Measurements from ENCODE around the gene LY6G5C. TPM values are rescaled to one million over a fixed set of nuclear protein-coding genes. Genes with fewer than 3 reads are reported as not detected.

Gene LY6G5C
- total and polyA plus RNA-seq, 2 of the 13 experiments (the other 11 are each of a cell fraction or from before 2014, with no cell fraction given): 0.33 to 0.55 TPM

DNA sequence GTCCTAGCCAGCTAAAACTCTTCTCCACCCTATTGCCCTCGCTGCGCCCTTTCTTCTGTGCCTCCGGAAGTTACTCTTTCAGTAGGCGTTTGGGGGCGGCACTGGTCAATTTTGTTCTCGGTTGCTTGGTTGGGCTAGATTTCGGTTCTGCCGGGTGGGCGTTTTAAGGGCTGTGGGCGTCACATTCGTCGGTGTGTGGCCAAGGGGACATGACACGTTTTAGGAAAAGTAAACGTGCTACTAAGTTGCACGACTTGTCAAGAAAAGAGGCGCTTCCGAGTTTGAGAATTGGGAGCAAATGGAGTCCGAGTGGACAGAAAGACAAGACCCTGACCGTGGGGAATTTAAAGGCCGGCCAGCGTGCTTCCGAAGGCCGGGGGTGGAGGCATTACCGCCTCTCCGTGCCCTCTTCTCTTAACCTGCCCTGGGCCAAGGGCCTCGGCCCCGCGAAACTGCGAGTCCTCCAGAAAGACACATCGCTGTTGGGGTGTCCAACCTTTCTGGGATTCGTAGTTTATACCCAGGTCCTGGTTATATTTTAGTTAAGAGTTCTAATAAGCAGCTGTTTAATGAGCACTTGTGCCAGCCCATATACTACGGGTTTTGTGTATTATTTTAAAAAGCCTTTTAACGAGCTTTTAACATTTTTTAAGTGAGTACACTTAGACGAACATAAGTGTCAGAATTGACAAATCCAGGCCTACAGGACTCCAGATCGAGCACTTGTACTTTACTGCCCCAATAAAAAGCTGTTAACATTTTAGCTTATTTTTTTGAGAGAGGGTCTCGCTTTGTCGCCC is 27.7 kb downstream of the LY6G5C start (continued):
- TF ChIP-seq CTCF (CRISPR knock-in tag; IDR thresholded peaks at IDR 0.05): peak; percentile 63
- peak in 1 of 2 experiments; percentile 67; a peak in 1 of 4 replicates for TF ChIP-seq REST (IDR thresholded peaks at IDR 0.05; ENCODE audit: borderline replicate concordance in 1 of 2, low read depth in 1 of 2, low read length in 2 of 2)
- no peak for TF ChIP-seq ARID3A (IDR thresholded peaks at IDR 0.05; ENCODE audit: low read depth, low read length)
- no peak for TF ChIP-seq IKZF1 (IDR thresholded peaks at IDR 0.05)
- TF ChIP-seq TOE1 (CRISPR knock-in tag; IDR thresholded peaks at IDR 0.05): no peak
- TF ChIP-seq ZFP91 (CRISPR knock-in tag; IDR thresholded peaks at IDR 0.05; ENCODE audit: borderline replicate concordance): no peak; the same call in 1 of the 2 replicates
- TF ChIP-seq ZMYM2 (CRISPR knock-in tag; IDR thresholded peaks at IDR 0.05): no peak
- TF ChIP-seq FIP1L1 (IDR thresholded peaks at IDR 0.05; ENCODE audit: borderline replicate concordance, insufficient read depth, low read depth, low read length): 0 out of 2 replicates have a peak, but pooled peaks have one; percentile 34
- TF ChIP-seq IRX3 (CRISPR knock-in tag; IDR thresholded peaks at IDR 0.05; ENCODE audit: borderline replicate concordance, low read depth): 0 out of 2 replicates have a peak, but pooled peaks have one; percentile 39
- no peak for TF ChIP-seq SMAD3 (CRISPR knock-in tag; IDR thresholded peaks at IDR 0.05)
- TF ChIP-seq ZNF20 (CRISPR knock-in tag; IDR thresholded peaks at IDR 0.05): 0 out of 2 replicates have a peak, but pooled peaks have one; percentile 25
- TF ChIP-seq, protein P1, sequence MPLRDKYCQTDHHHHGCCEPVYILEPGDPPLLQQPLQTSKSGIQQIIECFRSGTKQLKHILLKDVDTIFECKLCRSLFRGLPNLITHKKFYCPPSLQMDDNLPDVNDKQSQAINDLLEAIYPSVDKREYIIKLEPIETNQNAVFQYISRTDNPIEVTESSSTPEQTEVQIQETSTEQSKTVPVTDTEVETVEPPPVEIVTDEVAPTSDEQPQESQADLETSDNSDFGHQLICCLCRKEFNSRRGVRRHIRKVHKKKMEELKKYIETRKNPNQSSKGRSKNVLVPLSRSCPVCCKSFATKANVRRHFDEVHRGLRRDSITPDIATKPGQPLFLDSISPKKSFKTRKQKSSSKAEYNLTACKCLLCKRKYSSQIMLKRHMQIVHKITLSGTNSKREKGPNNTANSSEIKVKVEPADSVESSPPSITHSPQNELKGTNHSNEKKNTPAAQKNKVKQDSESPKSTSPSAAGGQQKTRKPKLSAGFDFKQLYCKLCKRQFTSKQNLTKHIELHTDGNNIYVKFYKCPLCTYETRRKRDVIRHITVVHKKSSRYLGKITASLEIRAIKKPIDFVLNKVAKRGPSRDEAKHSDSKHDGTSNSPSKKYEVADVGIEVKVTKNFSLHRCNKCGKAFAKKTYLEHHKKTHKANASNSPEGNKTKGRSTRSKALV (CRISPR knock-in tag; IDR thresholded peaks at IDR 0.05): no peak
- TF ChIP-seq, protein P2, sequence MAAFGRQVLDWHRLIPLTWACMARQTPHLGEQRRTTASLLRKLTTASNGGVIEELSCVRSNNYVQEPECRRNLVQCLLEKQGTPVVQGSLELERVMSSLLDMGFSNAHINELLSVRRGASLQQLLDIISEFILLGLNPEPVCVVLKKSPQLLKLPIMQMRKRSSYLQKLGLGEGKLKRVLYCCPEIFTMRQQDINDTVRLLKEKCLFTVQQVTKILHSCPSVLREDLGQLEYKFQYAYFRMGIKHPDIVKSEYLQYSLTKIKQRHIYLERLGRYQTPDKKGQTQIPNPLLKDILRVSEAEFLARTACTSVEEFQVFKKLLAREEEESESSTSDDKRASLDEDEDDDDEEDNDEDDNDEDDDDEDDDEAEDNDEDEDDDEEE (CRISPR knock-in tag; IDR thresholded peaks at IDR 0.05): peak; percentile 85
